ENCODE results near the gene FANCC. TPM values are rescaled to one million over a fixed set of nuclear protein-coding genes. Genes with fewer than 3 reads are reported as not detected.

The FANCC gene
- polyA plus RNA-seq, 1 of the 3 experiments (the other 2 are of a cell fraction): 3.5 TPM

DNA sequence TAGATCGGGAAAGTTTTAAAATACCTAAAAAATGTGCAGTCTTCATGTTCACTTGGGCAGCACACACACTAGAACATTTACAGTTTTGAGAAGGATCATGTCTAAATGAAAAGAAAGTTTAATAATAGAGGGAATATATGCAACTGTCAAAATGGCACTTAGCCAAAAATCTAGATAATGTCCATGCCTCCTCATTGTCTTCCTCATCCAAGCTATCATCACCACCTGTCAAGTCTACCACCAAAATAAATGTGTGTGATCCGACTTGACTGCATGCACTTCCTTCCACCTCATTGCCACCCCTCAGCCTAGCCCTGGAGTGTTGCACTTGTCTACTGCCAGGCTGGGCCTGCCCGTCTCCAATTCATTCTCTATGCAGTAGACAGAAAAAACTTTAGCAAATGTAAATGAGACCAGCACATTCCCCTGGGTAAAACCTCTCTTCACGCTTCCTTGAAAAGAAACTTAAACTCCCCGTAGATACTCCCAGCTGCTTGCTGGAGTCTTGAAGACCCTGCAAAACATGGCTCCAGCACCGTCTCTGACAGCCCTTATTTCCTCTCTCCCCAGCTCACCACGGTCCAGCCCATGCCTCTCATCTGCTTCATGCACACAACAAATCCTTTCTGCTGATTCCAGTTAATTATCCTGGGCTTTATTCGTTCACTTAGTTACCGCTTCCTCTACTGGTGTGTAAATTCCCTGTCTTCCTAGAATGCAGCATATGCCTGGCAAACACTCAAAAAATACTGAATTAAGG is 66.9 kb downstream of the FANCC start:
- no peaks in the 10 kb centered on the region for H3K36me3 ChIP-seq (replicated peaks in 1 of 2; ENCODE audit: control insufficient read depth in 1 of 2, insufficient read depth in 2 of 2, low read length in 1 of 2)
- 95% methylated on average over 9 of the region's 9 CpGs for WGBS (ENCODE audit: low lambda C conversion rate)
- H3K4me2 ChIP-seq: no peak overlapping the region
- no peak overlapping the region for H3K4me3 ChIP-seq (ENCODE audit: low read depth in 2 of 2, low read length in 1 of 2)
- ChIA-PET POLR2A (no interaction called here), CTCF (interaction anchor here (1.3 to 3.2 kb wide), 2 partner anchors 14 to 18 kb away, joined by 5 to 9 read pairs; no protein-coding TSS in a partner anchor)
- no peaks in the 10 kb centered on the region for H3K27me3 ChIP-seq (ENCODE audit: insufficient read depth)
- no peaks in the 10 kb centered on the region for H3K9me2 ChIP-seq
- no peak overlapping the region; a peak in 1 of 4 replicates for H3K27ac ChIP-seq (ENCODE audit: low read depth in 2 of 2, low read length in 1 of 2)
- peaks cover 0 to 9% of the 10 kb centered on the region in 2 experiments; a peak in 2 of 4 replicates for H3K4me1 ChIP-seq (ENCODE audit: control insufficient read depth in 1 of 2, insufficient read depth in 2 of 2, low read depth in 1 of 2, low read length in 1 of 2)
- H3K79me2 ChIP-seq (ENCODE audit: insufficient read depth): no peaks in the 10 kb centered on the region
- H3F3A ChIP-seq (replicated peaks; ENCODE audit: insufficient read depth): no peaks in the 10 kb centered on the region
- H3K9ac ChIP-seq: no peak overlapping the region
- TF ChIP-seq FOSL2 (IDR thresholded peaks at IDR 0.05; ENCODE audit: borderline replicate concordance, low read depth) (no peak), GATA2 (CRISPR knock-in tag; IDR thresholded peaks at IDR 0.05) (no peak), SIN3A (IDR thresholded peaks at IDR 0.05; ENCODE audit: borderline replicate concordance, low read depth, low read length) (no peak), TEAD4 (IDR thresholded peaks at IDR 0.05; ENCODE audit: borderline replicate concordance, insufficient read depth) (no peak), RAD21 (IDR thresholded peaks at IDR 0.05; ENCODE audit: low read length) (no peak), RFX5 (IDR thresholded peaks at IDR 0.05; ENCODE audit: low read length) (no peak), CHD2 (IDR thresholded peaks at IDR 0.05; ENCODE audit: low read length, partially characterized antibody) (no peak), FOXM1 (IDR thresholded peaks at IDR 0.05; ENCODE audit: low read depth) (no peak), TCF12 (IDR thresholded peaks at IDR 0.05) (no peak), GABPA (IDR thresholded peaks at IDR 0.05; ENCODE audit: low read depth) (no peak), MXI1 (IDR thresholded peaks at IDR 0.05; ENCODE audit: low read depth, low read length) (no peak), NFIC (IDR thresholded peaks at IDR 0.05; ENCODE audit: borderline replicate concordance) (no peak), POLR2AphosphoS5 (IDR thresholded peaks at IDR 0.05; ENCODE audit: low read depth, low read length) (no peak)
- TF ChIP-seq, protein P1, sequence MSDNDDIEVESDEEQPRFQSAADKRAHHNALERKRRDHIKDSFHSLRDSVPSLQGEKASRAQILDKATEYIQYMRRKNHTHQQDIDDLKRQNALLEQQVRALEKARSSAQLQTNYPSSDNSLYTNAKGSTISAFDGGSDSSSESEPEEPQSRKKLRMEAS (IDR thresholded peaks at IDR 0.05; ENCODE audit: low read depth): no peak
- no peaks in the 10 kb centered on the region for H3K9me3 ChIP-seq
- no peak overlapping the region for H2AFZ ChIP-seq (ENCODE audit: low read depth)
- H4K20me1 ChIP-seq (ENCODE audit: insufficient read depth): no peaks in the 10 kb centered on the region
- no peak for DNase-seq

DNA sequence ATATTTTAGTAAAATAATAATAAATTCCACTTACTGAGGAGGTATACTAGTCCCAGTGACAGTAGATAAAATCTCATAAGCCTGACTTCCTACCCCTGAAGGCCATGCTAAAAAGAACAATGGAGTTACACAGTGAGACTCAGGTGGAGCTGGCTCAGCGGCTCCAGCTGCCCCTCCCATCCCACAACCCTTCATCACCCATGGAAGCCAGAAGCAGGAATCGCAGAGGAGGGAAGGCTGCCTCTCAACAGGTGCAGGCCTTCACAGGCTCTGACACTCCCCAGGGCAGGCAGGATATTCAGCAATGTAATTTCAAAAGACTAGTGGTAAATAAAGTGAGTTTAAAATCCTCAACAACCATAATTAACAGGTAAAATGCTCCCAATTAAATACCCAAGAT is 67.5 kb downstream of the FANCC start:
- Histone ChIP-seq H3K27ac (ENCODE audit: low read depth in 2 of 2, low read length in 1 of 2) (no peak overlapping the region), H4K20me1 (ENCODE audit: insufficient read depth) (no peaks in the 10 kb centered on the region), H2AFZ (ENCODE audit: low read depth) (no peak overlapping the region), H3K36me3 (replicated peaks in 1 of 2; ENCODE audit: control insufficient read depth in 1 of 2, insufficient read depth in 2 of 2, low read length in 1 of 2) (no peaks in the 10 kb centered on the region), H3K27me3 (ENCODE audit: insufficient read depth) (no peaks in the 10 kb centered on the region), H3K79me2 (ENCODE audit: insufficient read depth) (no peaks in the 10 kb centered on the region), H3K4me2 (no peak overlapping the region), H3K4me3 (ENCODE audit: low read depth in 2 of 2, low read length in 1 of 2) (no peak overlapping the region), H3K4me1 (ENCODE audit: control insufficient read depth in 1 of 2, insufficient read depth in 2 of 2, low read depth in 1 of 2, low read length in 1 of 2) (peaks cover 0 to 9% of the 10 kb centered on the region in 2 experiments; a peak in 2 of 4 replicates), H3K9me3 (no peaks in the 10 kb centered on the region), H3K9ac (no peak overlapping the region), H3F3A (replicated peaks; ENCODE audit: insufficient read depth) (no peaks in the 10 kb centered on the region), H3K9me2 (no peaks in the 10 kb centered on the region)
- WGBS (ENCODE audit: low lambda C conversion rate): 89% methylated on average over 1 of the region's 2 CpGs
- TF ChIP-seq ELF1 (IDR thresholded peaks at IDR 0.05) (no peak), CHD2 (IDR thresholded peaks at IDR 0.05; ENCODE audit: low read length, partially characterized antibody) (no peak), EZH2phosphoT487 (IDR thresholded peaks at IDR 0.05; ENCODE audit: borderline replicate concordance, low read depth) (no peak), POLR2AphosphoS5 (IDR thresholded peaks at IDR 0.05; ENCODE audit: low read depth, low read length) (no peak), TAF1 (IDR thresholded peaks at IDR 0.05; ENCODE audit: borderline replicate concordance, low read depth, low read length) (no peak), YY1 (IDR thresholded peaks at IDR 0.05; ENCODE audit: low read depth) (no peak)
- TF ChIP-seq, protein P2, sequence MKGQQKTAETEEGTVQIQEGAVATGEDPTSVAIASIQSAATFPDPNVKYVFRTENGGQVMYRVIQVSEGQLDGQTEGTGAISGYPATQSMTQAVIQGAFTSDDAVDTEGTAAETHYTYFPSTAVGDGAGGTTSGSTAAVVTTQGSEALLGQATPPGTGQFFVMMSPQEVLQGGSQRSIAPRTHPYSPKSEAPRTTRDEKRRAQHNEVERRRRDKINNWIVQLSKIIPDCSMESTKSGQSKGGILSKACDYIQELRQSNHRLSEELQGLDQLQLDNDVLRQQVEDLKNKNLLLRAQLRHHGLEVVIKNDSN (IDR thresholded peaks at IDR 0.05; ENCODE audit: borderline replicate concordance, low read depth): no peak
- POLR2A ChIA-PET: no interaction called here
- CTCF ChIA-PET: interaction anchor here (1.0 to 3.2 kb wide), 2 partner anchors 15 to 119 kb away, joined by 6 to 9 read pairs; no protein-coding TSS in a partner anchor
- DNase-seq: no peak
